AG08396 (cell line): ENCODE results near the gene CHEK1.
"Not testable (repeated sequence)": the region's sequence is repeated elsewhere in the genome, so short reads cannot be mapped to it uniquely, and the experiment has no call there.

Source experiments
- DNase-seq: peaks from one replicate; pipeline ENCODE4 v3.0.0; 2012; ENCODE audit warnings: low spot score, mixed read lengths

Gene CHEK1

DNA sequence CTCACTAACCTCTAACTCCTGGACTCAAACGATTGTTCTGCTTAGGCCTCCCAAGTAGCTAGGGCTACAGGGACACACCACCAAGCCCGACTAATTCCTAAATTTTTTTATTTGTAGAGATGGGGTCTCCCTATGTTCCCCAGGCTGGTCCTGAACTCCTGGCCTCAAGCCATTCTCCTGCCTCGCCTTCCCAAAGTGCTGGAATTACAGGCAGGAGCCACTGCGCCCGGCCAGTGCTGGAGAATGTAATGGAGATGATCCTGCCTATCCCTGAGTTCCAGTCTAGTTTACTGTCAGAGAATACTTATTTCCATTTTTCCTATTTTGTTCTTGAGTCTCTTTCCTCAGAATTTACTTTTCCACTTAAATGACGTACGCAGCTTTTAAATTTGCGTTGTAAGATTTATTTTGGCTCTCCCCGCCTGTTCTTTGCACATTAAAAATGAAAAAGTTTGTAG lies at the start of gene CHEK1:
TSS of gene CHEK1 (plus strand) at position 408 of the 458 bp plus-strand sequence. CDS start 1,606 bp downstream, outside the sequence.
- DNase-seq: no peak

GRCh38 chr11:125577181-125577580 lies 47.8 kb upstream of the CHEK1 start:
- DNase-seq: not testable (repeated sequence)

DNA sequence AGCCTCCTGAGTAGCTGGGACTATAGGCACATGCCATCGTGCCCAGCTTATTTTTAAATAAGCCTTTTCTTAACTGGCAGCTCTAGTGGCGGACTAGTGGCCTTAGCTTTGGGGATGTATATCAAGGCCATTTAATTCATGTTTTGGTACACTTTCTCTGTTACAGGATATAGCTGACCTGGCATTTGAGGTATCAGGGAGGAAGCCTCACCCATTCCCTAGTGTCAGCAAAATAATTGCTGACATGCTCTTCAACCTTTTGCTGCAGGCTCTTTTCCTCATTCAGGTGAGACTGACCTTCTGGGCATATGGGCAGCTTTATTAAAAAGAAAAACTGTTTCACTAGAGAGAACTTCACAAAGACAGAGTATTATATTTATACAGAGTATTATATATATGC lies 46.2 kb upstream of the CHEK1 start:
- no peak for DNase-seq

DNA sequence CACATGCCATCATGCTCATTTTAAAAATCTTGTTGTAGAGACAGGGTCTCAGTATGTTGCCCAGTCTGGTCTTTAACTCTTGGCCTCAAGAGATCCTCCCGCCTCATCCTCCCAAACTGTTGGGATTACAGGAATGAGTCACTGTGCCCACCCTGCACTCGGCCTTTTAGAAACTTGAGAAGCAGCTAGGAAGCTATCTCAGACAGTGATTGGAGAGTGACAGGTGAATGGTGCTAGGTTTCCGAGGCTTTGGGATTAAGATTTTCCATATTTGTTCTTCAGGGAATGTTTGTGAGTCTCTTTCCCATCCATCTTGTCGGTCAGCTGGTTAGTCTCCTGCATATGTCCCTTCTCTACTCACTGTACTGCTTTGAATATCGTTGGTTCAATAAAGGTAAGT lies 45.2 kb upstream of the CHEK1 start:
- DNase-seq: no peak

DNA sequence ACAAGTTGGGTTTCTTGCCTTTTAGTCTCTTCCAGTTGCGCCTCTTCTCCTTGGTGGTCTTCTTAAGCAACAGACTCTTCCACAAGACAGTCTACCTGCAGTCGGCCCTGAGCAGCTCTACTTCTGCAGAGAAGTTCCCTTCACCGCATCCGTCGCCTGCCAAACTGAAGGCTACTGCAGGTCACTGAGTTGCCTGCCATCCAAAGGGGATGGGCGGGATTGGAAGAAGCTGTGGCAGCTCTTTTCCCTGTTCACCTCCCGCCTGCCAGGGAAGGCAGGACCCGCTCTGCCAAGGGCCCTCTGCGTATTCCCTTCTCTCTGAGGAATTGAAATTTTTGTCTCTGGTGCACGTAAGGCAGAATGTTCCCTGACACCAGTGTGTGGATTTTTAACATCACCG lies 41.5 kb upstream of the CHEK1 start:
- DNase-seq: no peak

DNA sequence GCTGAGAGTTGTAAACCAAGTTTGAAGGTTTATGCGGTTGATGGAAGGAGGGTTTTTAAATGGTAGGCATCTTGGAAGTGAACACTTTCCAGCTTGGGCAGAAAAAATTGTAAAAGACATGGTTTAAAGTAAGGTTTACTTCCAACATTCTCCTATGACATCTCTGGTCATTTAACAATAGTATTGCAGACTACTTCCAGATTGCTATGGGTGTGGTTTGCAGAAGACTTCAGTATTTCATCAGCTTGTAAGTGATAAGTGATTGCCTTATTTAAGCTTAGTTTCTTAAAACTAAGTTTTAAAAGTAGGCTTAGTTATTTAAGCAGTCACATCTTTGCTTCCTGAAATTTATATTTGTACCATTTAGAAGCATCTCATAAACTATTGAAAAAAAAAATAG lies 39.5 kb upstream of the CHEK1 start:
- DNase-seq: no peak

DNA sequence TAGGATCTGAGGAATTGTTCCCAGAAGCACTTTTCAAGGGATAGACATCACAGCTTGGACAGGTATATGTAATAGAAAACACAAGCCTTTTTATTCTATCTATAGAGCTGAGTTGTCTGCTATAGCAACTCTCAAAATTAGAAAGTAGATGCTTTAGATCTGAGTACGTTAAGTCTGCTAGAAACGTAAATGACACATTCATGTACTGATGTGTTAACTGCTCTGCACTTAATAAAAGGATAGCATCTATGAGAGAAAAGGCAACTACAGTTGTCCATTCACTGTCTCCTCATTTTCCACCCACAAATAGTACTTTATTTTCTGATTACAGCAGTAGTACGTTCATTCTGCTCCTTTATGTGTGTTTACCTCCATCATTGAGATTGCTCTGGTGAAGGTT lies 38.3 kb upstream of the CHEK1 start:
- no peak for DNase-seq

GRCh38 chr11:125587480-125587879 lies 37.5 kb upstream of the CHEK1 start:
- DNase-seq: no peak

DNA sequence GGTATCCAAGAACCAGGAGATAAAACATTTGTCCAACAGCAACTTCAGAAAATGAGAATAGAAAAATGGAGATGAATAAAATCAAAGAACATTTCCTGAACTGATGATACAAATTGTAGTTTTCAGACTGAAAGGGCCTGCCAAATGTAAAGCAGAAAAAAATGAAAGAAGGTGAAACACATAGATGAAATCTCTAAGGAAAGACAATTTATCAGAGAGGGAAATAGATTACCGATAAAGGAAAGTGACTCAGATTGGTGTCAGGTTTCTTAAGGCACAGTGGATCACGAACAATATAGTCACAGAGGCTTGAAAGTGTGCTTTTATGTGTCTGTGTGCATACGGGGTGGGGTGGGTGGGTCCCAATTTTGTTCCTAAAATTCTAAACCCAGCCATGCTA lies 36.5 kb upstream of the CHEK1 start:
- no peak for DNase-seq

DNA sequence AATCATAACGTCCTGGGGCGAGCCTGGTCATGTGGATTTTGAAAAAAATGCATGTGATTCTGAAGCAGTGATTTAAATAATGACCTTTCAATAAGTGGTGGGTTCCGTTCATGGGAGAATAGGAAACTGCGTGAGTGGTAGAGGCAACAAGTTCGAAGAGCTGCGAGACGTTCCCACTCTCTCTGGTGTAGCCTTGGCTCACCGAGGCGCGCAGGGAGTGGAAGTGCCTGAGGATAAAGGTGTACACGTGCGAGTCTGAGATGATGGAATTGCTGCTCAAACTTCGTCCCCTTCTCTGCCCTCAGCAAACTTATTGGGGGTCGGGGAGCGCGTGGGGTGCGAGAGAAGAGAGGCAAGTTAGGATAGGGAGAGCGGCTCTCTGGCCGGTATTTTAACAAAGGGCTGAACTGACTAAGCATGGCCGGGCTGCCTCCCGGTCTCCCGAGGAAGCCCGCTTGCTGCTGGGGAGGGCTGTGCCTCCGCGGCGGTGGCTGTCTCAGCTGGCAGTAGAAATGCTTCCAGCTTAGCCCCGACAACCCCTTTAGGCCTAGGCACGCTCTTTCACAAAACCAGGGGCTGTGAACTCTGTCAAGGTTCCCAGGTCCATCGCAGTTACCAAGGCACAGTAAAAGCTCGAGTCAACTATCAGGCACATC lies 33.2 kb upstream of the CHEK1 start:
- DNase-seq: peak; percentile 32

GRCh38 chr11:125592305-125593113 lies 32.5 kb upstream of the CHEK1 start, which contains the start of gene STT3A:
Gene STT3A (plus strand): TSS chr11:125592852. CDS start chr11:125595916, 3,064 bp downstream.
- DNase-seq: peak; percentile 95

- DNase-seq: peak; percentile 24
Measured at GRCh38 chr11:125593114-125593820, 31.7 kb upstream of the CHEK1 start.

DNA sequence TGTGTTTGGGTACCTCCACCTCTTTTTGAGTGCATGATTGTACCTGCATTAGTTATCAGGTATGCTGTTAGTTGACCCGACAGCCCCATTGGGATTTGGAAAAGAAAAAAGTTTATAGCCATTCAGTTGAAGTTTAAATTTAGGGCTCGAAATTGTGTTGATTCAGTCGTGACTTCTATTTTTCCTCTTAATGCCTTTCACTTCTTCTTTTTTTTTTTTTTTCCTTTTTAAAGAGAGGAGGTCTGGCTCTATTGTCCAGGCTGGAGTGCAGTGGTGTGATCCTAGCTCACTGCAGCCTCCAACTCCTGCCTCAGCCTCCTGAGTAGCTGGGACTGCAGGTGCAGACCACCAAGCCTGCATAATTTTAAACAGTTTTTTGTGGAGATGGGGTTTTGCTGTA lies 30.0 kb upstream of the CHEK1 start:
- DNase-seq: no peak

DNA sequence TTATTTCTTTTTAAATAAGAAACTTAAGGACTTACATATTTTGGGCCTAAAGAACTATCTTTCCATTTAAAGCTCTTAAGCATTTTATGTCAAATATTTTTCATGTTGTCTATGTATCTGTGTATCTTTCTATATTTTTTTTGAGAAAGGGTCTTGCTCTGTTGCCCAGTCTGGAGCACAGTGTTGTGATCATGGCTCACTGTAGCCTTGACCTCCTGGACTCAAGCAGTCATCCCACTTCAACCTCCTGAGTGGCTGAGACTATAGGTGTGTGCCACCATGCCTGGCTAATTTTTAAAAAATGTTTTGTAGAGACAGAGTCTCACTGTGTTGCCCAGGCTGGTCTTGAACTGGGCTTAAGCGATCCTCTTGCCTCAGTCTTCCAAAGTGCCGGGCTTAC lies 24.3 kb upstream of the CHEK1 start:
- no peak for DNase-seq

- DNase-seq: peak; percentile 28
Measured at GRCh38 chr11:125603207-125603606, 21.8 kb upstream of the CHEK1 start.

DNA sequence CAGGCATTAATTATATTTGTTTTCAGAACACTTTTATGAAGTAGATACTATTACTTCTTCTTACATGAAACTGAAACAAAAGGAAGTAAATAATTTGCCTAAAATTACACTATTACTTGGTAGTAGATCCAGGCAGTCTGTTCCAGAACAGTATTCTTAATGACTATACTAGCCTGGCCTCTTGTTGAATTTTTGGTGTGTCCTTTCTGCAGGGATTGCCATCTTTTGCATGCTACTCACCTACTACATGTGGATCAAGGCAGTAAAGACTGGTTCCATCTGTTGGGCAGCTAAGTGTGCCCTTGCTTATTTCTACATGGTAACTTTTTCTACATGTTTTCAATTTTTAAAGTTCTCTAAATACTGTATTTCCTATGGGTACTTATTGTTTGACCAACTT lies 19.5 kb upstream of the CHEK1 start:
- no peak for DNase-seq

- no peak for DNase-seq
Measured at GRCh38 chr11:125609545-125609944, 15.4 kb upstream of the CHEK1 start.

DNA sequence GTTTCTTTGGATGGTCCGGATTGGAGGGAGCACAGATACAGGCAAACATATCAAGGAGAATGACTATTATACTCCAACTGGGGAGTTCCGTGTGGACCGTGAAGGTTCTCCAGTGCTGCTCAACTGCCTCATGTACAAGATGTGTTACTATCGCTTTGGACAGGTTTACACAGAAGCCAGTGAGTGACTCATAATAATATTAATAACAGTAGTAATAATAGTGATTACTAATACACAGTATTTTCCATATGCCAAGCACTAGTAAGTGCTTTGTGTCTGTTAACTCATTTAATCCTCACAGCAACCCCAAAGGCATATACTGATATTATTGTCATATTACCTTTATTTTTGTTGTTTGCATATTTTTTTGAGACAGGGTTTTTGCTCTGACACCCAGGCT lies 6.6 kb upstream of the CHEK1 start:
- no peak for DNase-seq

DNA sequence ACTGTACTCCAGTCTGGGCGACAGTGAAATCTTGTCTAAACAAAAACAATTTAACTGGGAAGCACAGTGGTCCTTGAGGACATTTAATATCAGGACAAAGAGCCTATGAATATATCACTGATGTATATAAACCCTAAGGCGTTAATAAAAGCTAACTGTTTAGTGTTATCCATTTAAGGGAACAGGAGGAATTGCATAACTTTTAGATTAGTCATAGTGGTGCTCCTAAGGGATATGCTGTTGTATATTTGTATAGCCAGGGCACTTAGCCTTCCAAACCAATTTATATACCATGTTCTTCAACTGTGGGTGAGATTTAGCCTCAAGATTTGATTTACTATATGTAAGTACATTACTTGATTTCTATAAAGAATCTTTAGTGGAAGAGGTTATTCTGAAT lies 3.0 kb upstream of the CHEK1 start:
- DNase-seq: peak; percentile 43

GRCh38 chr11:125623064-125623463 lies 1.9 kb upstream of the CHEK1 start:
- no peak for DNase-seq

GRCh38 chr11:125625225-125625629 lies 264 bp downstream of the CHEK1 start:
- DNase-seq: no peak

DNA sequence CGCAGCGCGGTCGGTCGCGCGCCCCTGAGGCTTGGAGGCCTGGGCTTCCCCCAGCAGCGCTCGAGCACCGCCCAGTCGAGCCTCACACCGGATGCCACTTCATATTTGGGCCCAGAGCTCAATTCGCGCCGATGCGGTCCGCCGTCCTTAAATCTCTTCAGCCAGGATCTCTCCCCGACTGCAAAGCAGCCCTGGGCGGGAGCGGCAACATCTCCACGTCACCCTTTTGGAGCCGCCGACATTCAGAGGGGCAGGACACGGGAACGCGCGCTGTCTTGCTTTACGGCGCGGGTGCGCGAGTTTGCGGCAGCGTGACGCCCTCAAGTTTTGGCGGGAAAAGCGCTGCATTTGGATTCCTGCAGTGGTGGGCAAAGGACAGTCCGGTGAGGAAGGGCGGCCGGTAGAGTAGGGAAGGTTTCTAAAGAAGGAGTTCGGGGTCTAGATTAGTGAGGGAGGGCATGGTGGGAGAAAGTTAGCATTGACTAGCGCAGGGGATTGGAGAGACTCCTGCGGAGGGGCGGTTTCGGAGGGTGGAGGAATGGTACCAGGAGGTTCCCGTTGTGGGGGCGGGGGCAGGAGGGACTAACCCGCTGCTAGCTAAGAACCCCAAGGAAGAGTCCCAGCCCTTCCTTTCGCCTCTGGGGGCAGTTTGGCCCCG lies 796 bp downstream of the CHEK1 start:
- DNase-seq: peak; percentile 88
